ENCODE results near the gene SORBS1. TPM values are rescaled to one million over a fixed set of nuclear protein-coding genes. Genes with fewer than 3 reads are reported as not detected.

The SORBS1 gene
- total and polyA plus RNA-seq, 2 donors (not counting 1 experiment from before 2014, with no cell fraction given) = 0.21 to 1.5 TPM

DNA sequence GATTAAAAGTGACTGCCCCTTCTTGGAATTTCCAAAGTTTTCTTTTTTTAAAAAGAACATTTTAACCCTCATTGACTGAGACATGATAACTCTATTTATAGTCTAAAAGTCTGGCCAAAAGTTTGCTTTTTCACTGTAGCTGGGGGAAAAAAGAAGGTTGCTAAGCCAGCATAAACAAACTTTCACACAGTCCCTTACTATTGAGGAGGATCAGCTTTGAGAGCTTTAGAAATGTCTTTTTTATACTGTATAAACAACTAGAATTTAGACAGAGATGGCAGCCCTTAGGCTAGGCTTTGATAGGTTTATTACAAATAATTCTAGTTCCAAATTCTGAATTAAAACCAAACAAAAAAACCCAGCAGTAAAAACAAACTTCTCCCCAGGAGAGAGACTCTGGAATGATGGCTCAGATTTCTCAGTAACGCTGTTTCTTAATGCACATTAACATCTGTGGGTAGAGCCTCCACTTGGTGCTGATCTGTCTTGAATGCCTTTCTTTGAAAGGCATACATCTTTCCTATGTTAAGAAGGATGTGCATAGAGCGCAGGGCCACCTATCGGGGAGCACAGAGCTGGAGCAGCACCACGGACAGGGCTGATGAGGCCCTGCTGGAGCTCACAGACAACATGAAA is 169.5 kb downstream of the SORBS1 start:
- ATAC-seq (ENCODE audit: low read depth) (no peak), DNase-seq (no peak)
- Histone ChIP-seq H3K4me1 (ENCODE audit: control insufficient read depth in 2 of 2, insufficient read depth in 2 of 2, low read length in 2 of 2) (peaks cover 5% of the 10 kb centered on the region in 2 donors), H3K9ac (ENCODE audit: low read length) (no peak overlapping the region), H3K27me3 (replicated peaks in 1 of 4; ENCODE audit: control extremely low read depth in 1 of 4, control insufficient read depth in 3 of 4, insufficient read depth in 4 of 4, low read length in 3 of 4) (peaks cover 0 to 4% (median 0%) of the 10 kb centered on the region in 4 experiments), H3K27ac (ENCODE audit: low read length in 2 of 2) (no peak overlapping the region), H3K9me3 (ENCODE audit: control extremely low read depth in 1 of 3, control insufficient read depth in 2 of 3, insufficient read depth in 1 of 3, low read length in 2 of 3) (peaks cover 0 to 3% (median 0%) of the 10 kb centered on the region in 3 donors), H4K20me1 (ENCODE audit: control insufficient read depth, insufficient read depth, low read length, poor library complexity, severe bottlenecking) (no peaks in the 10 kb centered on the region), H3K36me3 (replicated peaks in 1 of 2; ENCODE audit: control extremely low read depth in 1 of 2, control insufficient read depth in 1 of 2, extremely low read depth in 1 of 2, insufficient read depth in 2 of 2, low read length in 1 of 2) (no peaks in the 10 kb centered on the region), H3K79me2 (ENCODE audit: control insufficient read depth, insufficient read depth, low read length) (no peaks in the 10 kb centered on the region), H3K4me3 (ENCODE audit: control extremely low read depth in 1 of 5, extremely low read depth in 1 of 5, insufficient read depth in 1 of 5, low read depth in 2 of 5, low read length in 4 of 5) (no peak overlapping the region), H3K4me2 (replicated peaks; ENCODE audit: low read depth, low read length, poor library complexity, severe bottlenecking) (no peak overlapping the region), H2AFZ (ENCODE audit: insufficient read depth, low read depth, low read length, poor library complexity, severe bottlenecking) (no peak overlapping the region)
- CTCF ChIA-PET = interaction anchor here (0.6 to 1.1 kb wide), 2 partner anchors 55 to 983 kb away, joined by 3 read pairs; no protein-coding TSS in a partner anchor
- H3K27ac Mint-ChIP-seq = no peak overlapping the region
- H3K4me3 Mint-ChIP-seq = no peak overlapping the region
- no peak for TF ChIP-seq EZH2 (IDR thresholded peaks at IDR 0.05; ENCODE audit: borderline replicate concordance, insufficient read depth, low read depth, low read length, poor library complexity, severe bottlenecking)
- TF ChIP-seq, protein P1, sequence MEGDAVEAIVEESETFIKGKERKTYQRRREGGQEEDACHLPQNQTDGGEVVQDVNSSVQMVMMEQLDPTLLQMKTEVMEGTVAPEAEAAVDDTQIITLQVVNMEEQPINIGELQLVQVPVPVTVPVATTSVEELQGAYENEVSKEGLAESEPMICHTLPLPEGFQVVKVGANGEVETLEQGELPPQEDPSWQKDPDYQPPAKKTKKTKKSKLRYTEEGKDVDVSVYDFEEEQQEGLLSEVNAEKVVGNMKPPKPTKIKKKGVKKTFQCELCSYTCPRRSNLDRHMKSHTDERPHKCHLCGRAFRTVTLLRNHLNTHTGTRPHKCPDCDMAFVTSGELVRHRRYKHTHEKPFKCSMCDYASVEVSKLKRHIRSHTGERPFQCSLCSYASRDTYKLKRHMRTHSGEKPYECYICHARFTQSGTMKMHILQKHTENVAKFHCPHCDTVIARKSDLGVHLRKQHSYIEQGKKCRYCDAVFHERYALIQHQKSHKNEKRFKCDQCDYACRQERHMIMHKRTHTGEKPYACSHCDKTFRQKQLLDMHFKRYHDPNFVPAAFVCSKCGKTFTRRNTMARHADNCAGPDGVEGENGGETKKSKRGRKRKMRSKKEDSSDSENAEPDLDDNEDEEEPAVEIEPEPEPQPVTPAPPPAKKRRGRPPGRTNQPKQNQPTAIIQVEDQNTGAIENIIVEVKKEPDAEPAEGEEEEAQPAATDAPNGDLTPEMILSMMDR (IDR thresholded peaks at IDR 0.05) = no peak
- intact Hi-C loops (cut with micrococcal nuclease) = no loop called here
- peaks cover 16% of the 10 kb centered on the region for H3K27me3 Mint-ChIP-seq
- WGBS (ENCODE audit: insufficient coverage) = 100% methylated on average over 1 of the region's 4 CpGs
- POLR2A ChIA-PET = no interaction called here
- no peaks in the 10 kb centered on the region for H3K9me3 Mint-ChIP-seq (ENCODE audit: insufficient read depth)
- H3K4me1 Mint-ChIP-seq = peaks cover 6% of the 10 kb centered on the region

GRCh38 chr10:95391164-95391563 is 170.0 kb downstream of the SORBS1 start:
- H3K27ac ChIP-seq (ENCODE audit: low read length in 2 of 2) = no peak overlapping the region
- no peak overlapping the region for H3K9ac ChIP-seq (ENCODE audit: low read length)
- no peak for TF ChIP-seq EZH2 (IDR thresholded peaks at IDR 0.05; ENCODE audit: borderline replicate concordance, insufficient read depth, low read depth, low read length, poor library complexity, severe bottlenecking)
- TF ChIP-seq, protein P1 (IDR thresholded peaks at IDR 0.05) = no peak
- intact Hi-C loops (cut with micrococcal nuclease) = no loop called here
- H3K79me2 ChIP-seq (ENCODE audit: control insufficient read depth, insufficient read depth, low read length) = no peaks in the 10 kb centered on the region
- Mint-ChIP-seq H3K27me3 (peaks cover 16% of the 10 kb centered on the region), H3K4me3 (no peak overlapping the region), H3K4me1 (peaks cover 6% of the 10 kb centered on the region), H3K27ac (no peak overlapping the region), H3K9me3 (ENCODE audit: insufficient read depth) (no peaks in the 10 kb centered on the region)
- H3K27me3 ChIP-seq (replicated peaks in 1 of 4; ENCODE audit: control extremely low read depth in 1 of 4, control insufficient read depth in 3 of 4, insufficient read depth in 4 of 4, low read length in 3 of 4) = peaks cover 0 to 4% (median 0%) of the 10 kb centered on the region in 4 experiments
- WGBS (ENCODE audit: insufficient coverage) = no CpG with 5 or more reads among the region's 1 CpG
- DNase-seq (no peak), ATAC-seq (ENCODE audit: low read depth) (no peak)
- H3K36me3 ChIP-seq (replicated peaks in 1 of 2; ENCODE audit: control extremely low read depth in 1 of 2, control insufficient read depth in 1 of 2, extremely low read depth in 1 of 2, insufficient read depth in 2 of 2, low read length in 1 of 2) = no peaks in the 10 kb centered on the region
- H2AFZ ChIP-seq (ENCODE audit: insufficient read depth, low read depth, low read length, poor library complexity, severe bottlenecking) = no peak overlapping the region
- ChIA-PET POLR2A (no interaction called here), CTCF (interaction anchor here (1.5 kb wide), 1 partner anchor 20 kb away, joined by 4 read pairs; no protein-coding TSS in a partner anchor)
- H3K4me1 ChIP-seq (ENCODE audit: control insufficient read depth in 2 of 2, insufficient read depth in 2 of 2, low read length in 2 of 2) = peaks cover 5% of the 10 kb centered on the region in 2 donors
- H3K9me3 ChIP-seq (ENCODE audit: control extremely low read depth in 1 of 3, control insufficient read depth in 2 of 3, insufficient read depth in 1 of 3, low read length in 2 of 3) = peaks cover 0 to 4% (median 0%) of the 10 kb centered on the region in 3 donors
- H3K4me3 ChIP-seq (ENCODE audit: control extremely low read depth in 1 of 5, extremely low read depth in 1 of 5, insufficient read depth in 1 of 5, low read depth in 2 of 5, low read length in 4 of 5) = no peak overlapping the region
- H4K20me1 ChIP-seq (ENCODE audit: control insufficient read depth, insufficient read depth, low read length, poor library complexity, severe bottlenecking) = no peaks in the 10 kb centered on the region
- H3K4me2 ChIP-seq (replicated peaks; ENCODE audit: low read depth, low read length, poor library complexity, severe bottlenecking) = no peak overlapping the region
